ENCODE measurements around the gene KCNIP4.

- no peak for TF ChIP-seq CTCF (IDR thresholded peaks at IDR 0.05)
- no peak for TF ChIP-seq POLR2A (IDR thresholded peaks at IDR 0.05)
Observed at GRCh38 chr4:20984576-20984836, 964.1 kb downstream of the KCNIP4 start.
